NOMO-1 (cell line): Measurements from ENCODE around the gene CELF6.
"Not testable (repeated sequence)": the region's sequence is repeated elsewhere in the genome, so short reads cannot be mapped to it uniquely, and the experiment has no call there.

Experiments used
- DNase-seq, 2 experiments: peaks; one replicate each; lab custom pipeline; 2025; ENCODE audit not compliant: unreplicated experiment in 2 of 2; lab: John Stamatoyannopoulos, UW

CELF6 gene

GRCh38 chr15:72318408-72318942, 1.5 kb downstream of the CELF6 start:
- DNase-seq: no peak

DNA sequence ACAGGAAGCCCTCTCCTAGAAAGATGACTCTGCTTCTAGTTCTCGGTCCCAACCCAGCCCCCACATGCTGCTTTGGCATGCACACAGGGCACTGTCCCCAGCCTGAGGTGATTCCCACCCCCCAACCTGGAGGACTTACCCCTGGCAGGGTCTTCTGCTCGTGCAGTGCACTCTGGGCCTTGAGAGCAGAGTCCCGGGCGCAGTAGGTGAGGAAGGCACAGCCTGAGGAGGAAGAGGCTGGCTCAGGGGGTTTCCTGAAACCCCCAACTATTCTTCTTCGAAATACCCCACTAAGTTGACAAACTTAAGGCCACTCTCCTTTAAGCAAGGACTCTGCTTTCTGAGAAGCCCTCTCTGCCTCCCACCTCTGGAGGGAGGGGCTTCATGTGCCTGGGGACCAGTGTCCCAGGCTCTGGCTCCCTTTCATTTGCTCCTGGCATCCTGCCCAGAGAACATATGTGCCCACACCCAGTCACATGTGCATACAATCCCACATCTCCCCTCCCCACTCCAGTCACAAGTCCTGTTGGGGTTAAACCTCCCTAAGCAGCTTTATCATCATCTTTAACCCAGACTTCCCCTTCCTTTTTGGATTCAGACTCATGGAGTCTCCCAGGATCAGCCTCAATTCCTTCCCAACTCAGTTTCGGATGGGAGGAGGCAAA, 4.1 kb downstream of the CELF6 start:
- no peak for DNase-seq

DNA sequence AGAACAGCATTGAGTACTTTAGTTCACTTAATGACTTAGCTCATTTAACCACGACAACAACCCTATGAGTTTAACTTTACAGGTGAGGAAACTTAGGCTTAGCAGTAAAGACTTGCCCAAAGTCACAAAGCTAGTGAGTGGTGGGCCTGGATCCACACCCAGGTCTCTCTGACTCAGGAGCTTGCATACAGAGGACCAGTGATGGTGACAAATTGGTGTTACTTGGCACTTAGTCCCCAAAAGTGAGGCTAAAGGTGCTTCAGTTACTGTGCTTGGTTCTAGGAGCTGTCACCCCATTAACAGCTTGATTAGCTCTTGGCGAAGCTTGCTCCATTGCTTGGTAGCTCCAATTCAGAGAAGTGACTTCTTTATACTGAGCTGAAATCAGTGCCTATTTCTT, 6.1 kb downstream of the CELF6 start:
- no peak for DNase-seq

DNA sequence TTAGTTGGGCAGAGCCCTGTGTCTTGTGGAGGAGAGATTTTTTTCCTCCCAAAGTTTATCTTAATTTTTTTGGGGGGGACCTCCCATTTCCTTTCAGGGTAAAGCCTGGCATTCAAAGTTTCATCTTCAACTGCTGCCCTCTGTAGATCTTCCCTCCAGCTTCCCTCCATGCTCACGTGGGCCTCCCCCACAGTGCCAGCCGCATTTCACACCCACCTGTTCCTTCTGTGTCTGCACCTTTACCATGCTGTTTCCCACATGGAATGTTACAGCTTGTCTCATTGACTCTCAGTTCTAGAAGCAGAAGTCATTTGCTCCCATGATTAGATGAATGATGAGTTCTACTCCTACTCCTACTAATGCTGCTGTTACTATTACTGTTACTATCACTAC, 6.5 kb downstream of the CELF6 start:
- DNase-seq: no peak

DNA sequence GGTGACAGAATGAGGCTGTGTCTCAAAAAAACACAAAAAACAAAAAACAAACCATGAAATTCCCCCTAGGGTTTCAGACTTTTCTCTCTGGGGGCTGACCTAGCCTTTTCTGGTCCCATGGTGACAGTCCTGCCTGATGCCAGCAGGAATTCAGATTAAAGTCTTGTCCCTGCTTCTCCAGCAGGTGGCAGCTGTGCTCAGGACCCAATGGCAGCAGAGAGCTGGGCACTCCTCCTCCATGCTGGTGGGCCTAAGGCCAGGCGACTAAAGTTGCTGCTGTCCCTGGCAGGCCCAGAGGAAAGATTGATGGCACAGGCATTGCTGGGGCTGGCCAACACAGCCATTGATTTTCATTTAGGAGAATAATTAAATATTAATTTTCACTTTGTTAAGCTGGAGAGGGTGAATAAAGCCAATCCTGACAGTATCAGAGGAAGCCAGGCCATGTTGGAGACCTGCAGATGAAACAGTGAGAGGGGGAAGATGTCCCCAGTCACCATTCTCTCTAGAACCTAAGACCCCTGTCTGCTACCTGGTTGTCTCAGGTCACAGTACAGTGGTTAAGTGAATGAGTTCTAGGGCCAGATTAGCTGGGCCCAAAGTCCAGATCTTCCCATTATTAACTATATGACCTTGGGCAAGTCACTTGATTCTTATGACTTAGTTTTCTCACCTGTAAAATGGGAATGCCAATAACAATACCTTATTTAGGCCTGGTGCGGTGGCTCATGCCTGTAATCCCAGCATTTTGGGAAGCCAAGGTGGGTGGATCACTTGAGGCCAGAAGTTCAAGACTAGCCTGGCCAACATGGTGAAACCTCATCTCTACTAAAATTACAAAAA, 7.1 kb downstream of the CELF6 start:
- peak; percentile 26 to 66 for DNase-seq

DNA sequence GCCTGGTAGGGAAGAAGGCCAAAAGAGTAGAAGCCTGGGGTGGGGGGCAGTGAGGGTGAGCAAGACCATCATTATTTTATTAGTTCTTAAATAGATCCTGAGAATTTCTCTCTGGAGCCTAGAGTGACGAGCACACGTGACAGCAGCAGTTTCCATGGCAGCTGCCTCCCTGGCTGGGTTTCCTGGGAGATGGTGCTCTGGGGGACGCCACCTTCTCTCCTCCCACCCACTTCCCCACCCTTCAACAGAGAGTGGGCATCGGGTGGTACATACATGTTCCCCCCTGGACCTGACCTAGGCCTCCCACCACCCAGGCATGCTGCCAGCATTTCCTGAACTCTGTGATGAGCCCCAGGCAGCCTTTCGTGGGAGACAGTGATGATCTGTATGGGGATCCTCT, 12.9 kb downstream of the CELF6 start:
- DNase-seq: no peak

GRCh38 chr15:72306211-72306785, 13.7 kb downstream of the CELF6 start:
- DNase-seq: peak; percentile 85 to 86

GRCh38 chr15:72304596-72304995, 15.4 kb downstream of the CELF6 start:
- no peak for DNase-seq

- no peak for DNase-seq
Observed at GRCh38 chr15:72302955-72303354, 17.0 kb downstream of the CELF6 start.

- DNase-seq: no peak
Observed at GRCh38 chr15:72289597-72290325, 30.2 kb downstream of the CELF6 start.

DNA sequence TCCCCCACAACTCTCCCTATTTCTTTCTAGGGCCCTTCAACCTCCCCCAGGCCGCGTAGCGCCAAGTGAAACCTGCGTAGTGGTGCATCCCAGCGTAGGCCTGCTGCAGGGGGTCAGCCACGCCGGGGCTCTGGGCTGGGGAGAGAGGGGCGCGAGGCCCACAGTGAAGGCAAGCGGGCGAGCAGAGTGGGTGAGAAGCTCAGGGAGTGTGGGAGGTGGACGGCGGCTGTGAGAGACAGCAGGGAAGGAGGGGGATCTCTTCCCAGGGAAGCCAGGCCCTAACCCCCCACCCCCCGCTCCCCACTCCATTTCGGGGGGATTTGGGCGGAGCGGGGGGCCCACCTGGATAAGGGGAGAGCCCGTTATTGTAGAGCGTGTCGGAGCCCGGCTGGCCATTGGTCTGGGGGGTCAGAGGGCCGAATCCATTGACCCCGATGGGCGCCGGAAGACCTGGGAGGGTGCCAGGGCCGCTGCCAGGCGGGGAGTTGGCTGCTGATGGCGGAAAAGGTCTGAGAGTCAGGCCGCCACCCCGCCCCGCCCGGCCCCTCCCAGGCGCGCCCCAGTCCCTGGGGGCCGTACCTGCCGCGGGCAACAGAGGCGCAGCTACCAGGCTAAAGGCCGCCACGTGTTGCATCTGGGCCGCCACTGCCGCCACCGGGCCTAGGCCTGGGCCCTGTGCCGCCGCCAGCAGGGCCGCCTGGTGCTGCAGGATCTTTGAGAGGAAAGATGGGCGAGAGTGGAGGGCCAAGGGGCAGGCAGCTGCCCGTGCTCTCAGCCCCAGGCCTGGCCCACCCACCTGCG, 31.0 kb downstream of the CELF6 start:
- no peak for DNase-seq

GRCh38 chr15:72285927-72286516, 33.9 kb downstream of the CELF6 start:
- DNase-seq: peak; percentile 14 to 42

GRCh38 chr15:72285402-72285801, 34.6 kb downstream of the CELF6 start:
- DNase-seq: no peak

DNA sequence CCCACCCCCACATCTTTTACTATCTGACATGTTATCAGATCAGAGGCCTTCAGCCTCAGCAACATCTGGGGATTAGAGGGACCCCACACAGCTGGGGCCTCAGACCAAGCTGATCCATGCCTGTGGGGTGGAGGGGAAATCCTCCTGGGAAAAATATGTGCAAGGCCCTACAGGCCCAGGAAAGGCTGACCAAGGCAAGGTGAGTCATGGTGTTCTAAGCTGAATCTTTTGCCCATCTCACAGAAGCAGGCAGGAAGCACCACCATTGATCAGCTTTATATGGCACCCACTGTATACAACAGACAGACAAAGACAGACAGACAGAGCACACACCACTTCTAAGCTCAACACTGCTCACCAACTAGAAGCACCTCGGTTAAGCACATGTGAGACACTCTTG, 35.2 kb downstream of the CELF6 start:
- DNase-seq: no peak

DNA sequence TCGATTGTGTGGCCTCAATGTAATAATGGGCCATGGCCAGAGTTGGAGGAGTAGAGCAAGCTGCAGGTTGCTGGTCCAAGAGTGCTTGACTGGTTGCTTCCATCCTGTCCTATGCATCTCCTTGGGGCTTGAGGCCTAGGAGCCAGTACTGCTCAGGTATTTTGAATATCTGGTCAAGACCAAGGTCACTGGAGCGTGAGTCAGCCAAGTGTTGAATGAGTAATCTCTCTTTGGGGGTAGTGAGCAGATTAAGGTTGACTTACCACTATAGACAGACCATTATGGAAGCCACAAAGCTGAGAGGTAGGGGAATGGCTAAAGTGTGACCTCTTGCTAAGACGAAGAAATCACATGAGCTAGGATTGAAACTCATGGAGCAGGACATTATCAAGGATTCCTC, 38.2 kb downstream of the CELF6 start:
- DNase-seq: no peak

GRCh38 chr15:72280751-72281150, 39.2 kb downstream of the CELF6 start:
- DNase-seq: no peak

DNA sequence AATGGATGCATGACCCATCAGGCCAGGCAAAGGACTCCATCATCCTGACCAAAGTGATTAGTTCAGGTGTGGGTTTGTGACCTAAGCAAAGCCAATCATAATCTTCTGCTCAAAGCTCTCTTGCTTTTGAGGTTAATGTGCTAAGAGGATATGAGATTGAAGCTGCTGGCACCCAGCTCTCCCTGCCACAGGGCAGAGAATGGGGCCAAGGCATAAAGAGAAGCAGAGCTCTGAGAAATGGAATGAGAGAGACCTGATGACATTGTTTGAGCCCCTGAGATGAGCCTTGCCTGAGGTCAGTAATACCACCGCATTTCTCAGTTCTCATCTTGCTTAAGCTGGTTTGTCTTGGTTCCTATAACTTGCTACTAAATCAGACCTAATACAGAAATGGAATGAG, 41.2 kb downstream of the CELF6 start:
- no peak for DNase-seq

DNA sequence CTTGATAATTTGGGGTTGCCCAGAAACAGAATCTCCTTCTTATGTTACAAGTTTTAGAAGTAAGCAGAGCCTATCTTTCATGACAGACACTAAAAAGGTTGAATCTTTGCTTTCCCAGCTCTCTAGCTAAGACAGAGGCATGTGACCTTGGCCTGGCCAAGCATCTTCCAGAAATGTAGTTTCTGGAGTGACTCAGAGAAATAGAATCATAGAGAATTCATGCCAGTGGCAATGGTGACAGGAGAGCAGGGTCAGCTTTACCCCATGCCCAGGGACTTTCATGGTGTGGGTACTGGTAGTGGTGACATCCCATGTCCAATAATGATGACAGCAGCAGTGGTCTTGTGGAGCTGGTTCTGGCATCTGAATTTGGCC, 43.6 kb downstream of the CELF6 start:
- DNase-seq: no peak

GRCh38 chr15:72275635-72276325, 44.2 kb downstream of the CELF6 start:
- DNase-seq: not testable (repeated sequence)
